HG03521 (cell line): Measurements from ENCODE around the gene CNKSR3.

Source experiments
- ATAC-seq: cut with Tn5 transposase; IDR thresholded peaks from one replicate; pipeline ENCODE4 v1.9.1; 2021; ENCODE audit warnings: mild to moderate bottlenecking, moderate library complexity; ENCODE audit not compliant: unreplicated experiment

Gene CNKSR3

GRCh38 chr6:154504102-154504501 lies 6.4 kb downstream of the CNKSR3 start:
- ATAC-seq, result no peak

- ATAC-seq, result no peak
Measured at GRCh38 chr6:154503658-154504057, 6.8 kb downstream of the CNKSR3 start.

GRCh38 chr6:154502553-154502952 lies 7.9 kb downstream of the CNKSR3 start:
- no peak for ATAC-seq

- ATAC-seq, result no peak
Measured at GRCh38 chr6:154501578-154501868, 9.0 kb downstream of the CNKSR3 start.

- ATAC-seq, result no peak
Measured at GRCh38 chr6:154500769-154501577, 9.5 kb downstream of the CNKSR3 start.

GRCh38 chr6:154499855-154500589 lies 10.5 kb downstream of the CNKSR3 start:
- ATAC-seq, result no peak

- ATAC-seq, result no peak
Measured at GRCh38 chr6:154498340-154498934, 12.0 kb downstream of the CNKSR3 start.

GRCh38 chr6:154496793-154497517 lies 13.5 kb downstream of the CNKSR3 start:
- ATAC-seq, result no peak

- no peak for ATAC-seq
Measured at GRCh38 chr6:154496186-154496585, 14.3 kb downstream of the CNKSR3 start.

GRCh38 chr6:154494592-154495311 lies 15.7 kb downstream of the CNKSR3 start:
- ATAC-seq, result no peak

GRCh38 chr6:154491567-154492470 lies 18.7 kb downstream of the CNKSR3 start:
- ATAC-seq, result no peak

- ATAC-seq, result no peak
Measured at GRCh38 chr6:154489822-154490221, 20.7 kb downstream of the CNKSR3 start.

GRCh38 chr6:154488802-154489437 lies 21.6 kb downstream of the CNKSR3 start:
- ATAC-seq, result no peak

GRCh38 chr6:154488248-154488593 lies 22.3 kb downstream of the CNKSR3 start:
- no peak for ATAC-seq

- ATAC-seq, result no peak
Measured at GRCh38 chr6:154487367-154488247, 22.9 kb downstream of the CNKSR3 start.

- ATAC-seq, result no peak
Measured at GRCh38 chr6:154485815-154486214, 24.7 kb downstream of the CNKSR3 start.

- ATAC-seq, result no peak
Measured at GRCh38 chr6:154484942-154485341, 25.5 kb downstream of the CNKSR3 start.

- no peak for ATAC-seq
Measured at GRCh38 chr6:154482858-154483257, 27.6 kb downstream of the CNKSR3 start.
